ENCODE results near the gene FXYD5.

FXYD5 gene

GRCh38 chr19:35108730-35109129, 45.8 kb upstream of the FXYD5 start:
- DNase-seq (ENCODE audit: low read depth in 1 of 2, low spot score in 1 of 2): no peak
- Histone ChIP-seq H3K4me3 (replicated peaks; ENCODE audit: insufficient read depth, low read length) (no peak overlapping the region), H3K27ac (replicated peaks) (no peak overlapping the region), H3K27me3 (ENCODE audit: insufficient read depth, poor library complexity, severe bottlenecking) (no peaks in the 10 kb centered on the region)
- no peak for TF ChIP-seq GABPA (IDR thresholded peaks at IDR 0.05; ENCODE audit: low read depth)
- TF ChIP-seq SPI1 (IDR thresholded peaks at IDR 0.05; ENCODE audit: borderline replicate concordance, low read depth): no peak
- TF ChIP-seq CTCF (IDR thresholded peaks at IDR 0.05; ENCODE audit: insufficient read depth, low read length): no peak

GRCh38 chr19:35109395-35110112, 45.0 kb upstream of the FXYD5 start:
- no peak overlapping the region for H3K4me3 ChIP-seq (replicated peaks; ENCODE audit: insufficient read depth, low read length)
- DNase-seq (ENCODE audit: low read depth in 1 of 2, low spot score in 1 of 2): no peak
- H3K27ac ChIP-seq (replicated peaks): no peak overlapping the region
- TF ChIP-seq GABPA (IDR thresholded peaks at IDR 0.05; ENCODE audit: low read depth) (no peak), POLR2AphosphoS5 (IDR thresholded peaks at IDR 0.05; ENCODE audit: low read depth) (no peak), SPI1 (IDR thresholded peaks at IDR 0.05; ENCODE audit: borderline replicate concordance, low read depth) (no peak), REST (IDR thresholded peaks at IDR 0.05; ENCODE audit: insufficient replicate concordance, low read depth) (no peak), CTCF (IDR thresholded peaks at IDR 0.05; ENCODE audit: insufficient read depth, low read length) (no peak)
- H3K27me3 ChIP-seq (ENCODE audit: insufficient read depth, poor library complexity, severe bottlenecking): no peaks in the 10 kb centered on the region

- no peak for TF ChIP-seq GABPA (IDR thresholded peaks at IDR 0.05; ENCODE audit: low read depth)
- no peak for TF ChIP-seq POLR2AphosphoS5 (IDR thresholded peaks at IDR 0.05; ENCODE audit: low read depth)
- no peak for TF ChIP-seq REST (IDR thresholded peaks at IDR 0.05; ENCODE audit: insufficient replicate concordance, low read depth)
- TF ChIP-seq SPI1 (IDR thresholded peaks at IDR 0.05; ENCODE audit: borderline replicate concordance, low read depth): no peak
- no peak for TF ChIP-seq CTCF (IDR thresholded peaks at IDR 0.05; ENCODE audit: insufficient read depth, low read length)
- Histone ChIP-seq H3K27ac (replicated peaks) (no peak overlapping the region), H3K4me3 (replicated peaks; ENCODE audit: insufficient read depth, low read length) (no peak overlapping the region), H3K27me3 (ENCODE audit: insufficient read depth, poor library complexity, severe bottlenecking) (no peaks in the 10 kb centered on the region)
- DNase-seq (ENCODE audit: low read depth in 1 of 2, low spot score in 1 of 2): no peak
Observed at GRCh38 chr19:35110974-35111373, 43.6 kb upstream of the FXYD5 start.
